OCI-LY7 (cell line): ENCODE data around the gene TMPRSS9. TPM values are rescaled to one million over a fixed set of nuclear protein-coding genes. Genes with fewer than 3 reads are reported as not detected.

Experiments used
- BruUV-seq: library from RNA; stranded (reverse); fragments of 400-500 nt; replicated peaks from 2 replicates; lab custom pipeline; 2021; lab: Mats Ljungman, UMichigan
- CTCF ChIA-PET: fragments of 300-600 bp; sonication (Branson Sonifier 250); formaldehyde crosslinking; loops from one replicate; lab custom pipeline; 2022; ENCODE audit warnings: antibody characterized with exemption; ENCODE audit not compliant: unreplicated experiment; lab: Charles Lee
- POLR2A ChIA-PET: fragments of 300-600 bp; sonication (Branson Sonifier 250); formaldehyde crosslinking; loops from one replicate; lab custom pipeline; 2022; ENCODE audit warnings: antibody characterized with exemption; lab: Charles Lee
- DNase-seq: peaks from one replicate; pipeline ENCODE4 v3.0.0-alpha.2; 2015; ENCODE audit warnings: low spot score
- H2AFZ ChIP-seq: fragments of 200-600 bp; sonication (generic), shearing (Covaris generic); 2 replicates; pipeline ENCODE4 v1.6.1; 2014; ENCODE audit warnings: mild to moderate bottlenecking, antibody characterized with exemption, low read length, moderate library complexity
- H3K27ac ChIP-seq: fragments of 200-600 bp; sonication (generic); 2 replicates; pipeline ENCODE4 v1.5.1; 2014; ENCODE audit warnings: mixed run types, low read depth, mild to moderate bottlenecking, moderate library complexity, low read length, inconsistent platforms; ENCODE audit not compliant: poor library complexity, severe bottlenecking
- H3K36me3 ChIP-seq: fragments of 200-600 bp; sonication (generic); 2 replicates; pipeline ENCODE4 v1.6.1; 2014; ENCODE audit warnings: mild to moderate bottlenecking, antibody characterized with exemption, low read length, moderate library complexity, mixed read lengths; ENCODE audit not compliant: insufficient read depth
- H3K4me1 ChIP-seq: fragments of 200-600 bp; sonication (generic); 2 replicates; pipeline ENCODE4 v1.5.1; 2014; ENCODE audit warnings: mild to moderate bottlenecking, low read length; ENCODE audit not compliant: insufficient read depth, poor library complexity, severe bottlenecking
- H3K4me2 ChIP-seq: fragments of 200-600 bp; sonication (generic); 2 replicates; pipeline ENCODE4 v1.6.1; 2014; ENCODE audit warnings: mild to moderate bottlenecking, low read length
- H3K4me3 ChIP-seq: fragments of 200-600 bp; sonication (generic); 2 replicates; pipeline ENCODE4 v1.5.1; 2014; ENCODE audit warnings: mild to moderate bottlenecking, low read depth, low read length; ENCODE audit not compliant: poor library complexity, severe bottlenecking
- H3K79me2 ChIP-seq: fragments of 200-600 bp; sonication (generic); 2 replicates; pipeline ENCODE4 v1.6.1; 2016; ENCODE audit warnings: low read depth, mild to moderate bottlenecking, low read length, moderate library complexity, mixed read lengths; ENCODE audit not compliant: insufficient read depth
- H3K9me2 ChIP-seq: fragments of 200-600 bp; sonication (generic); 2 replicates; pipeline ENCODE4 v1.6.1; 2016; ENCODE audit warnings: mild to moderate bottlenecking, low read length, mixed read lengths; ENCODE audit not compliant: insufficient read depth
- H3K9me3 ChIP-seq: fragments of 200-600 bp; sonication (generic); 2 replicates; pipeline ENCODE4 v1.6.1; 2014; ENCODE audit warnings: mild to moderate bottlenecking, mixed run types, low read length, mixed read lengths
- H4K20me1 ChIP-seq: fragments of 200-600 bp; sonication (generic); 2 replicates; pipeline ENCODE4 v1.6.1; 2014; ENCODE audit warnings: mild to moderate bottlenecking, antibody characterized with exemption, low read length, moderate library complexity, mixed read lengths; ENCODE audit not compliant: insufficient read depth
- EZH2phosphoT487 ChIP-seq: fragments of 200-600 bp; sonication (generic); IDR thresholded peaks from 2 replicates; pipeline ENCODE4 v1.6.1; 2018; ENCODE audit warnings: low read depth, borderline replicate concordance, mild to moderate bottlenecking, mixed run types, antibody characterized with exemption, low read length, moderate library complexity, mixed read lengths
- intact Hi-C: fragments of 100-400 bp; cut with micrococcal nuclease; formaldehyde crosslinking; loops from one replicate; pipeline ENCODE4 v1.10.0; 2022; ENCODE audit not compliant: unreplicated experiment
- microRNA-seq: library from miRNA; unstranded; fragments of <30 nt; microRNA quantifications from one replicate; pipeline ENCODE4 v1.2.0, GENCODE V29; 2022; ENCODE audit warnings: borderline replicate concordance
- total RNA-seq, 2 experiments: library from RNA; depleted of rRNA in 1 of 2; stranded (reverse); fragments of >200 nt in 1 of 2; shearing (Covaris generic) in 1 of 2; gene quantifications; 2 replicates each; pipeline ENCODE4 v1.2.3, GENCODE V29; 2014 to 2022
- TF ChIP-seq, protein P1 (sequence below): fragments of 200-600 bp; sonication (generic); conservative IDR thresholded peaks from 2 replicates; pipeline ENCODE4 v1.5.1; 2014; ENCODE audit warnings: mild to moderate bottlenecking, antibody characterized with exemption, low read length, moderate library complexity, mixed read lengths

Gene TMPRSS9
- total RNA-seq, 2 experiments from 2014 or later = 0.44 TPM; not detected in 1

DNA sequence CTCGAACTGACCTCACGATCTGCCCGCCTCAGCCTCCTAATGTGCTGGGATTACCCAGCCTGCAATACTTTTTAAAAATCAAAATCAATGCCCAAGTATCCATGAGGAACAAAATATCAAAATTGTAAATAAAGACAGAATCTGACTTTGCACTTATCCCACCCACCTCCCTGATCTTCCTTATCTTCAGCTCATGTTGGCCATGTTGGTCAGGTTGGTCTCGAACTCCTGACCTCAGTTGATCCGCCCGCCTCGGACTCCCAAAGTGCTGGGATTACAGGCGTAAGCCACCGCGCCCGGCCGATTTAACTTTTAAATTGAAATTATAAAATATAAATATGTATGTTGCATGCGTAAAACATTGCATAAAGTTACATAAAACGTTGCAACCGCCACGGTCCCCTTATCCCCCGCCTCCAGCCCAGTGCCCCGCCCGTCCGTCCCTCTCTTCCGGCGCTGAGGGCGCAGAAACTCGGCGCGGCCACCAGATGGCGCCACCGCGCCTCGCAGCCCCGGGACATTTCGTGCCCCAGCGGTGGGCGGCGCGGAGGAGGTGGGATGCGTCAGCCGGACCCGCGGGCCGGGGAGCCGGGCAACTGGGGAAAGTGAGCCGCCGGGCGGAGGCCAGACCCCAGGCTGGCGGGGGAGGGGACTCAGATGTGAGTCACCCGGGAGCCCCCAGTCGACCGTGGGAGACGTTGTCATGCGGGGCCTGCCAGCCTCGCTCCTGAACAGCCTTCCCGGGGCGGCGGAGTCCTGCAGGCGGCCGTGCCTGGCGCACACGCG lies 114.4 kb downstream of the TMPRSS9 start:
- Histone ChIP-seq H3K4me3 (peak overlapping the region; percentile 97), H3K79me2 (peaks cover 24% of the 10 kb centered on the region), H3K4me1 (peaks cover 35% of the 10 kb centered on the region), H3K9me3 (no peaks in the 10 kb centered on the region), H4K20me1 (0 out of 2 replicates have a peak, but pooled peaks cover 4% of the 10 kb centered on the region), H3K9me2 (no peaks in the 10 kb centered on the region), H2AFZ (peak overlapping the region; percentile 34; the same call in 1 of the 2 replicates), H3K4me2 (peak overlapping the region; percentile 88), H3K27ac (peak overlapping the region; percentile 67), H3K36me3 (peaks cover 17% of the 10 kb centered on the region)
- TF ChIP-seq, protein P1, sequence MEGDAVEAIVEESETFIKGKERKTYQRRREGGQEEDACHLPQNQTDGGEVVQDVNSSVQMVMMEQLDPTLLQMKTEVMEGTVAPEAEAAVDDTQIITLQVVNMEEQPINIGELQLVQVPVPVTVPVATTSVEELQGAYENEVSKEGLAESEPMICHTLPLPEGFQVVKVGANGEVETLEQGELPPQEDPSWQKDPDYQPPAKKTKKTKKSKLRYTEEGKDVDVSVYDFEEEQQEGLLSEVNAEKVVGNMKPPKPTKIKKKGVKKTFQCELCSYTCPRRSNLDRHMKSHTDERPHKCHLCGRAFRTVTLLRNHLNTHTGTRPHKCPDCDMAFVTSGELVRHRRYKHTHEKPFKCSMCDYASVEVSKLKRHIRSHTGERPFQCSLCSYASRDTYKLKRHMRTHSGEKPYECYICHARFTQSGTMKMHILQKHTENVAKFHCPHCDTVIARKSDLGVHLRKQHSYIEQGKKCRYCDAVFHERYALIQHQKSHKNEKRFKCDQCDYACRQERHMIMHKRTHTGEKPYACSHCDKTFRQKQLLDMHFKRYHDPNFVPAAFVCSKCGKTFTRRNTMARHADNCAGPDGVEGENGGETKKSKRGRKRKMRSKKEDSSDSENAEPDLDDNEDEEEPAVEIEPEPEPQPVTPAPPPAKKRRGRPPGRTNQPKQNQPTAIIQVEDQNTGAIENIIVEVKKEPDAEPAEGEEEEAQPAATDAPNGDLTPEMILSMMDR = peak; percentile 91
- TF ChIP-seq EZH2phosphoT487 = no peak
- POLR2A ChIA-PET = interaction anchor here (1.0 to 1.6 kb wide), 3 partner anchors 137 to 186 kb away, joined by 3 to 5 read pairs (median 3); no protein-coding TSS in a partner anchor
- CTCF ChIA-PET = interaction anchor here (0.9 kb wide), 1 partner anchor 136 kb away, joined by 5 read pairs; no protein-coding TSS in a partner anchor
- intact Hi-C loops = loop anchor here (1.0 to 10.0 kb wide), 7 partner anchors 17 to 270 kb away; partner anchors contain the start of genes SLC39A3 and TIMM13
- BruUV-seq = no TSS peak
- peak; percentile 90 for DNase-seq

DNA sequence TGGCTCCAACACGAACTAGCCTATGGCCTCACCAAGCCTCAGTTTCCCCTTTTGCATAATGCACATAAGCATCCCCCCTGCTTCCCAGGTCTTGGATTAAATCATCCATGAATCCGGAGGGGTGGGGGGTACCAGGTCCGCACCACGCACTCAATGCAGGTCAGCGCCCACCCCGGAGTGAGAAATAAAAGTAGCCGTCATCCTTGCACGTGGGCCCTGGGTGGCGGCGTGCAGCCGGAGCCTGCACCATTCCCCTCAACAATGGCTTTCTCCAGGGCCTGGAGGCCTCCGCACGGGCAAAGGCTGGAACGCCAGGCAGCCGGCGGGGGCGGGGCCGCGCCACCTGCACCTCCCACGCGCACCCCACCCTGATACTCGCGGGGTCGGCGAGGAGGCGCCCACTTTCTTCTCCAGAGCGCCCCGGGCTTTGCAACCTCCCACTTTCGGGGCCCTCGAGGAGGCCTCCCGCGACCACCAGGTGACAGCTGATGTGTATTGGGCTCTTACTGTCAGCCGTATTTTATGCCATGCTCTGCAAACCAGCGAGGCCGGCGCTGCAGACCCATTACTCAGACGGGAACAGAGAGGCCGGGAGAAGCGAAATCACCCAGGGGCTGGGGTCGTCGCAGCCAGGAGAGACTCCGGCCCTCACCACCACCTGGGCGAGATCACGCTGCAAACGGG lies 115.1 kb downstream of the TMPRSS9 start:
- no peak for TF ChIP-seq EZH2phosphoT487
- TF ChIP-seq, protein P1 = no peak
- peaks cover 28% of the 10 kb centered on the region for H3K79me2 ChIP-seq
- ChIA-PET CTCF (interaction anchor here (0.9 to 1.1 kb wide), 3 partner anchors 21 to 136 kb away, joined by 3 to 4 read pairs (median 3); no protein-coding TSS in a partner anchor), POLR2A (interaction anchor here (0.9 to 3.7 kb wide), 18 partner anchors 9 to 499 kb away, joined by 3 to 72 read pairs (median 4); no protein-coding TSS in a partner anchor)
- peaks cover 37% of the 10 kb centered on the region for H3K4me1 ChIP-seq
- H3K27ac ChIP-seq = peak overlapping the region; percentile 67
- no TSS peak for BruUV-seq
- H3K4me3 ChIP-seq = peak overlapping the region; percentile 97
- H3K4me2 ChIP-seq = peak overlapping the region; percentile 88
- H4K20me1 ChIP-seq = 0 out of 2 replicates have a peak, but pooled peaks cover 4% of the 10 kb centered on the region
- peak; percentile 76 for DNase-seq
- peak overlapping the region; percentile 34; the same call in 1 of the 2 replicates for H2AFZ ChIP-seq
- H3K9me3 ChIP-seq = no peaks in the 10 kb centered on the region
- H3K36me3 ChIP-seq = peaks cover 17% of the 10 kb centered on the region
- H3K9me2 ChIP-seq = no peaks in the 10 kb centered on the region
- intact Hi-C loops = loop anchor here (1.0 to 10.0 kb wide), 4 partner anchors 16 to 270 kb away; partner anchors contain the start of genes SLC39A3 and TIMM13

Small RNAs within 50 kb of the gene (microRNA-seq; reads per million reads assigned to microRNA genes)
- gene MIR7108 = 4.5 reads per million

Other genes with a start within 250 kb of the TMPRSS9 start
- 56.6 and 80.0 TPM in 2 replicates for gene AP3D1, start 208.7 kb upstream of the TMPRSS9 start, total RNA-seq (2014; rRNA removed; shearing (Covaris generic))
- 95.0 and 99.8 TPM in 2 replicates for gene AP3D1, start 208.7 kb upstream of the TMPRSS9 start, total RNA-seq (2022)
- 19.5 and 27.7 TPM in 2 replicates for gene DOT1L, start 196.3 kb upstream of the TMPRSS9 start, total RNA-seq (2014; rRNA removed; shearing (Covaris generic))
- 86.0 and 88.3 TPM in 2 replicates for gene DOT1L, start 196.3 kb upstream of the TMPRSS9 start, total RNA-seq (2022)
- gene PLEKHJ1, start 123.9 kb upstream of the TMPRSS9 start, total RNA-seq (2014; rRNA removed; shearing (Covaris generic)) = 205 and 221 TPM in 2 replicates
- gene PLEKHJ1, start 123.9 kb upstream of the TMPRSS9 start, total RNA-seq (2022) = 122 and 129 TPM in 2 replicates
- 104 and 124 TPM in 2 replicates for gene SF3A2, start 123.4 kb upstream of the TMPRSS9 start, total RNA-seq (2014; rRNA removed; shearing (Covaris generic))
- gene SF3A2, start 123.4 kb upstream of the TMPRSS9 start, total RNA-seq (2022) = 206 and 207 TPM in 2 replicates
- 10.7 and 14.8 TPM in 2 replicates for gene AMH, start 110.9 kb upstream of the TMPRSS9 start, total RNA-seq (2014; rRNA removed; shearing (Covaris generic))
- 45.7 and 49.7 TPM in 2 replicates for gene AMH, start 110.9 kb upstream of the TMPRSS9 start, total RNA-seq (2022)
- 0.44 and 1.5 TPM in 2 replicates for gene JSRP1, start 103.8 kb upstream of the TMPRSS9 start, total RNA-seq (2014; rRNA removed; shearing (Covaris generic))
- 13.8 and 15.9 TPM in 2 replicates for gene JSRP1, start 103.8 kb upstream of the TMPRSS9 start, total RNA-seq (2022)
- gene PEAK3, start 78.1 kb upstream of the TMPRSS9 start, total RNA-seq (2014; rRNA removed; shearing (Covaris generic)) = not detected in 2 replicates
- 0.18 TPM in 1 of 2 replicates, not detected in the other for gene PEAK3, start 78.1 kb upstream of the TMPRSS9 start, total RNA-seq (2022)
- 0.33 and 0.38 TPM in 2 replicates for gene LINGO3, start 52.1 kb upstream of the TMPRSS9 start, total RNA-seq (2014; rRNA removed; shearing (Covaris generic))
- gene LINGO3, start 52.1 kb upstream of the TMPRSS9 start, total RNA-seq (2022) = 0.13 and 0.17 TPM in 2 replicates
- 288 and 321 TPM in 2 replicates for gene LSM7, start 31.7 kb upstream of the TMPRSS9 start, total RNA-seq (2014; rRNA removed; shearing (Covaris generic))
- 164 and 170 TPM in 2 replicates for gene LSM7, start 31.7 kb upstream of the TMPRSS9 start, total RNA-seq (2022)
- 96.9 and 106 TPM in 2 replicates for gene SPPL2B, start 31.6 kb upstream of the TMPRSS9 start, total RNA-seq (2014; rRNA removed; shearing (Covaris generic))
- gene SPPL2B, start 31.6 kb upstream of the TMPRSS9 start, total RNA-seq (2022) = 185 and 191 TPM in 2 replicates
- 55.4 and 60.0 TPM in 2 replicates for gene TIMM13, start 67.3 kb downstream of the TMPRSS9 start, total RNA-seq (2014; rRNA removed; shearing (Covaris generic))
- 95.3 and 120 TPM in 2 replicates for gene TIMM13, start 67.3 kb downstream of the TMPRSS9 start, total RNA-seq (2022)
- 141 and 150 TPM in 2 replicates for gene LMNB2, start 96.7 kb downstream of the TMPRSS9 start, total RNA-seq (2014; rRNA removed; shearing (Covaris generic))
- 113 and 117 TPM in 2 replicates for gene LMNB2, start 96.7 kb downstream of the TMPRSS9 start, total RNA-seq (2022)
- gene GADD45B, start 115.9 kb downstream of the TMPRSS9 start, total RNA-seq (2014; rRNA removed; shearing (Covaris generic)) = 98.4 and 102 TPM in 2 replicates
- 36.5 and 40.5 TPM in 2 replicates for gene GADD45B, start 115.9 kb downstream of the TMPRSS9 start, total RNA-seq (2022)